HG03432 (cell line): Measurements from ENCODE around the gene TCL1B.

Experiments used
- ATAC-seq: cut with Tn5 transposase; IDR thresholded peaks from one replicate; pipeline ENCODE4 v1.9.1; 2021; ENCODE audit warnings: mild to moderate bottlenecking, moderate library complexity; ENCODE audit not compliant: unreplicated experiment

The TCL1B gene

DNA sequence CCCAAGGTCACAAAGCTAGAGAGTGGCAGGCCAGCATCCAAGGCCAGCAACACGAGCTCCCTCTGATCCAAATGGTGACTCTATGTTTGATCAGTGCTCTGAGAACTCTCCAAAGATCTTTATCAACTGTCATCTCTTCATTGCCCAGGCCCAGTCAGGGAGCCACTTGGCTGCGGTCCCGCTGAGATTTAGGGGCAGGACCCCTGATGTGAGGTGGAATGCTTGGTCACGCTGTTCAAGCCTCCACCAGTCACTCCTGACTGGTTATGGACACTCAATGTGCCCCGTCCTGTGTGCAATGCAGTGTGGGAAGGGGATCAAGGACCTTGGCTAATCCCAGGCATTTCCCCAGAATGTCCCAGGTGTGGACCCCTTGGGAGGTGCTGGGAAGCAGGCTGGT, 19.8 kb upstream of the TCL1B start:
- no peak for ATAC-seq

DNA sequence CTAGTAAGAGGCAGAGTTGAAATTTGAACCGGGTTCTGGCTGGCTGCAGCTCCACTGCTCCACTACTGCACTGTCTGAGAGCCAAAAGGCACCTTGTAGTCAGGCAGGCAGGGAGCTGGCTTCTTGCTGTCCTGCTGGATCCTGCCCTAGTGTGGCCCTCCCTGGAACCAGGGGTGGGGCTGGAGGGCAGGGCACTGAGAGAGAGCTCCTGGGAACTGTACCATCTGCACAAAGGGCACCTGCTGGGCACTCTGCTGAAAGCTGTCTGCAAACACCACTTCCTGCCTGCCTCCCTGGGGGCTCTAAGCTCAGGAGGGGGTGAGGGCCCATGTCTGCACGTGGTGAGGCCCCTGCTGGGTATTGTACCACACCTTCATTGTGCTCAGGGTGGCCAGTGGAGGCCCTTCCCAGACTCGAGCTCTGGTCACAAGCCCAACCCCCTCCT, 19.0 kb upstream of the TCL1B start:
- ATAC-seq, result no peak

DNA sequence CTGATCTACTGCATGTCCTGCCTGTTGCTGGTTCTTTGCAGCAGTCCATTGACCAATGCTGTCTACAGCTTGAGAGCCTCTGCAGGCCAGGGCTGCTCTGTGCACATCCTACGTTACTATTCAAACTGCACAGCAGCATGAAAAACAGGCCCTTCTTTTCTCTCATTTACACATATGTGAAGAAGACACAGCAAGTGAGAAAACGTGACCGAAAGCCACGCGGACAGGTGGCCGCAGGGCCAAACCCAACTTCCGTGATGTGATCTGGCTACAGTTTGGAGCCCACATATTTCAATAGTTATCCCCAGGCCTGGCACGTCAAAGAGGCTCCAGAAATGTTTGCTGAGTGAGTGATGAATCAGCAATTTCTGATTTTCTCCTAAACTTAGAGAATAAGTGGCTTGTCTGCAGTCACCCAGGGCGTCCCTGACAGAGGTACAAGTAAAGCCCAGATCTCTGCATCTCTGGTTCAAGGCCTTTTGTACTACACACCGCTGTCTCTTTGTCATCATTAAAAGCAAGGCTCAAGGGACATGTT, 17.9 kb upstream of the TCL1B start:
- peak; percentile 36 for ATAC-seq

DNA sequence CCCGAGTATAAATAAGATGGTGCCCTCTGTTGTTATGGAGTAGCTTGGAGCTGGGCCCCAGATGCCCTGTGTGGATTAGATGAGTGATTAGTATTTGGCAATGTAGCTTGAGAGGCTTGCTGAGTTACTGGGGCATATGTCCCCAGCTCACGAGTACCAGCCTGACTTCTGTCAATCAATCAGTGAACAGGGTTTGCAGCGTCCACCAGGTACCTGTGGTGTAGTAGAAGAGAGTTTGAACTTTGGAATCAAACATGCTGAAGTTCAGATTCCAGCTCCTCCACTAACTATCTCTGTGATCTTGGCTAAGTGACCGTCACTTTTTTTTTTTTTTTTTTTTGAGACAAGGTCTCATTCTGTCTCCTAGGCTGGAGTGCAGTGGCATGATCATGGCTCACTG, 11.6 kb upstream of the TCL1B start:
- ATAC-seq, result no peak

DNA sequence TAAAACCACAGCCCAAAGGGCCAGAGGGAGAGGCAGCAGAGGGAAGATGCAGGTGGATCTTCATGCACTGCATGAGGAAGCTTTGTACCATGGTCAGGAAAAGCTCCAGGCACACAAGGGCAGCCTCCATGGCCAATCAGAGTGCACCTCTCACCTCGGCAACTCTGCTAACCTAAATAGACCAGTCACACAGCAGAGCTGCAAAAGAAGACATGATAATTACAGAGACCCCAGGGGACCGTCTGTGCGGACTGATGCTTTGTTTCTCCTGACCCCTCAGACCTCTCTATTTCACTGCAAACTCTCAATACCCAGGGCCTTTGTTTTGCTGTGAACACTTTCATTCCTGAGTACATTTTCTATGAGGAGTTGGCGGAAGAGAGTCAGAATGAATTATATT, 10.7 kb upstream of the TCL1B start:
- no peak for ATAC-seq

DNA sequence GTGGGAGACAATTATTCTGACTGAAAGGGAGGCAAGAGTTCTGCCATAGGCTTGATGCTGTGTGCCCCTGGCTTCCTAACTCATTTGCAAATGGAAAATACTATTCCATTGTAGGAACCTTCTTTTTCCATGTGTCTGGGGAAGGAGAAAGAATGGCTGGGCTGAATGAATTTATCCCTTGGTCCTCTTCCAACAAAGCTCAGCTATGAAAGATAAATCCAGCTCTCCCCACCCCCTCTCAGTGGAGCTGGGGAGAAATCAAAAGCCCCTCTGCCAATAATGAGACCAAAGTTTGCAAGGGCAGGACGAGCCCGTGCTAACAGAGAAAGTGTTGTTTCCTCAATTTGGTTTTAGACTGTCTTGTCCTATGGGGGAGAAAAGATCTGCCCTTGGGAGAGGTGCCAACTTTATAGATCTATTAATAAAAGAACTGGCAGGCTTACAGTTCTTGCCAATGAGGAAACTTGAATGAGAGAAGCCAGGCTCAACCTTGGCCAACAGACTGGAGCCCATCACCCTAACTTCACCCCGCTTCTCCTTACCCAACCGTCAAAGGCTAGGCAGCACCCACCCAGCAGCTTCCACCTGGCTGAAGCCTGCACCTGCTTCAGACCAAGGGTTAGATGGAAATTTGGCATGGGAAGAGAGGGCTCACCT, 8.9 kb upstream of the TCL1B start:
- no peak for ATAC-seq

DNA sequence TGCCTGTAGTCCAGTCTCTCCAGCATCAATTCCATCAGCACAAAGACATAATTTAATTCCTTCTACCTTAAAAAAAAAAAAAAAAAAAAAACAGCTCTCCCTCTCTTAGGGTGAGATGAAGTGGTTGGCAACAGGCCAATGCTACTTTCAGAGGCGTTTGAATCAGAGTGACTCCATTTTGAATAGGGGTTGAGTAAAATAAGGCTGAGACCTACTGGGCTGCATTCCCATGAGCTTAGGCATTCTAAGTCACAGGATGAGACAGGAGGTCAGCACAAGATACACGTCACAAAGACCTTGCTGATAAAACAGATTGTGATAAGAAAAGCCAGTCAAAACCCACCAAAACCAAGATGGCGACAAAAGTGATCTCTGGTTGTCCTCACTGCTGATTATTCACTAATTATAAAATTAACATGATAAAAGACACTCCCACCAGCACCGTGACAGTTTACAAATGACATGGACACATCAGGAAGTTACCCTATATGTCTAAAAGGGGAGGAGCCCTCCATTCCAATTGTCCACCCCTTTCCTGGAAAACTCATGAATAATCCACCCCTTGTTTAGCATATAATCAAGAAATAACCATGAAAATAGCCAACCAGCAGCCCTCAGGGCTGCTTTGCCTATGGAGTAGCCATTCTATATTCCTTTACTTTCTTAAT, 6.9 kb upstream of the TCL1B start:
- ATAC-seq, result no peak

DNA sequence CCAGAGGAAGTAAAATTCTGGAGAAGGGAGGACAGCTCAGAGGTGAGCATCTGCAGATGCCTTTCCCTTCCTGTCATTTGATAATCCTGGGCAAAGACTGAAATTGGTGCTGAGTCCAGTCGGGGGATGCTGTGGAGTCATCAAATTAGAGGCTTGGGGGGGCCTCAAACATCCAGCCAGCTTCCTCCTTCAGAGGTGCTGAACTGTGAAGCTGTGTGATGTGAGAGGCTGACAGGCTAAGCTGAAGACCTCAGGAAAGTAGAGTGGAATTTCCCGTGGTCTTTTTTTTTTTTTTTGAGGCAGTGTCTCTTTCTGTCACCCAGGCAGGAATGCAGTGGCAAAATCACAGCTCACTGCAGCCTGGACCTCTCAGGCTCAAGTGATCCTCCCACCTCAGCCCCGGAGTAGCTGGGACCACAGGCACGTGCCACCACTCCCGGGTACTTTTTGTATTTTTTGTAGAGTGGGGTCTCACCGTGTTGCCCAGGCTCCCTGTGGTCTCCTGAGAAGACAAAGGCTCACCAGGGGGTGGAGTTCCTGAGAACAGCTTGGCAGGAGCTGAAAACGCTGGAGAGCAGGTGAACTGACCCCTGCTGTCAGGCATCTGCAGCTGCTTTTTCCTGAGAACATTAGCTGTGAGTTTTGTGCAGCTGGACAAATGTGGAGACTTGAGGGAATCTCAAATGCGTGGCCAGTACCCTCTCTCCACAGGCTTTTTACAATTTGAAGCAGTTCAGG, 6.1 kb upstream of the TCL1B start:
- no peak for ATAC-seq

DNA sequence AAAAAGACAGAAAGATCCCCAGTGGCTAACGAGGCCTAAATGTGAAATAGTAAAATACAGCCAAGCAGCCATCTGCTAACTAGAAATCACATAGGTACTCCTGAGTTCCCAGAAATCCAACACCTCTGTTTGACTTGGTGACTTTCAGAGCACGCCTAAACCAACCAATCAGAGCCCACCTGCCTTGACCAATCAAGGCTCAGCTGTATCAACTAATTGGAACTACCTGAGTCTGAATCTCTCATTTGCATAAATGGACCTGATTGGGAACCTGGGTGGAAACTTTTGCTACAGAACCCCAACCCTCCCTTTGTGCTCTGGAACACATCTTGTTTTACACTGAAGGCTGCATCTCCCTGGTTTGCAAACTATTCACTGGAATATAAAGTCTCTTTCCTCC, 5.1 kb upstream of the TCL1B start:
- ATAC-seq, result no peak

DNA sequence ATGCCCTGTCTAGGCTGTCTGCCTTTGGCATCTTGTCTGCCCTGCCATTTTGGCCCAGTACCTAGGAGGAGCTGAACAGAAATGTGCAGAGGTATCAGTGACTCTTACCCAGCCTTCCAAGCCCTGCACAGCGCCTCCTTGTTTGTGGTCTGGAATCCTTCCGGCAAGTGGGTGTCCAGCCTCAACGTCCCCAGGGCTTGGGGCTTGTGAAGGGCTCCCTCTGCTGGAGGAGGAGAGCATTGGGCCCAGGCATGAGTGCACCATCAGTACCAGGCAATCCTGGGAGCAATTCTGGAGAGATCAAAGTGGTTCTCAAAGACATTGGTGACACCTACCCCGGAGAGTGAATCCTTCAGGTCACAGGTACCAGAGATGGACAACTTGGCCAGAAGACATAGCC, 2.4 kb upstream of the TCL1B start:
- ATAC-seq, result no peak

DNA sequence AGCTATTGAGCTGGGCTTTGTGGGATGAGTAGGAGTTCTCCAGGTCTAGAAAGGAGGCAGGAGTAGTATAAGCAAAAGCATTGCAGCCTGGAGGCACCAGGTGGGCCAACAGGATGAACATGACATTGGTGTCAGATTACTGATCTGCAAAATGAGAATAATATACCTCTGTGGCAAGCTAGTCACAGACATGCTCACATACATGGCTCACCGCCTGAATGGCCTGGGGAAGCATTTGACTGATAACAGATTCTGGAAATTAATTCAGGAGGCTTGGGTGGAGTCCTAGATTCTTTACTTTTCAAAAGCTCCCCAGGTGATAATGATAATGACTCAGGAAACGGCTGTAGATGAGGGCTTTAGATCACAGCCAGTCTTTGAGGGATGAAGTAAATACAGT, 709 bp downstream of the TCL1B start:
- no peak for ATAC-seq

DNA sequence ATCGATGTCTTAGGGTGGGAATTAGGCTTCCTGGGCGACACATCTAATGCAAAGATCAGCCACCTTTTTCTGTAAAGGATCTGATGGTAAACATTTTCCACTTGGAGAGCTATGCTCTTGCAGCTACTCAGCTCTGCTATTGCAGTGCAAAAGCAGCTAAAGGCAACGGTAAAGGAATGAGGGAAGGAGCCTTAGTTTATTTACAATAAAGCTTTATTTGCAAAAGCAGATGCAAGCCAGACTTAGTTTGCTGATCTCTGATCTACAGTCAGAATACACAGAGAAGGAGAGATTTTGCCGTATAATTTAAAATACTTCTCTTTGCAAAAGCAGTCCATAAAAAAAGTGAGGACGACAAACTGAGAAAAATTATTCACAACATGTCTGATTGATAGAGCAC, 3.2 kb downstream of the TCL1B start:
- no peak for ATAC-seq

DNA sequence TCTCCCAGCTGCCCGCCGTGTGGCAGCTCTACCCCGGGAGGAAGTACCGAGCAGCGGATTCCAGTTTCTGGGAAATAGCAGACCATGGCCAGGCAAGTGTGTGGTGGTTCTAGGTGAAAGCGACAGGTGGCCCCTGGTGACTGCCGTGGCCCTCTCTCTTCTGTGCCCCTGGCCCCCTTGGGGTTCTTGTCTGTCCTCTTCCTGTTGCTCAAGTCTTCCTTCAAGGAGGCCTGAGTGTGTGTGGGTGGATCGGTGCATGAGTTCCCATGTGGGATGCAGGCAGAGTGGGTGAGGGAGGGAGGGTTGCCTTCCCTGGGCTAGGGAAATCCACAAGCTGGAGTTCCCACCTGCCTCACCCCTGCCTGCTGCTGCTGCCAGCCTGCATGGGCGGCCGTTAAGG, 4.6 kb downstream of the TCL1B start:
- no peak for ATAC-seq

DNA sequence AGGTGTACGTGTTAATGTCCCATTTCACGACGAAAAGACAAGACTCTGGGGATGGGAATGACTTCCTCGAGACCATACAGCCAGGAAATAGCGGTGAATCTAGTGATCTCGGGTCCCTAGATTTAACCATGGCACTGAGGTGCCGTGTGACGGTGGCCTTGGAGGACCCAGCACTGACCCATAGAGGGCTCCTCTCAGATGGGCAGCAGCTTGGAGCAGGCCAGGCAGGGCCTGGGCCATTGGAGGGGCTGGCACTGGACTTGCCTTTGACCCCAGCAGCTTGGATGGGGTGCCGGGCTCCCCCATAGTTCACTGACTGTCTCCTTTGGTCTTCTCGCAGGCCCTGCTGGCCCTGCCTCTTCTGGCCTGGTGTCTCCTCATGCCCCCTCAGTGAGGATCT, 5.4 kb downstream of the TCL1B start:
- ATAC-seq, result no peak

DNA sequence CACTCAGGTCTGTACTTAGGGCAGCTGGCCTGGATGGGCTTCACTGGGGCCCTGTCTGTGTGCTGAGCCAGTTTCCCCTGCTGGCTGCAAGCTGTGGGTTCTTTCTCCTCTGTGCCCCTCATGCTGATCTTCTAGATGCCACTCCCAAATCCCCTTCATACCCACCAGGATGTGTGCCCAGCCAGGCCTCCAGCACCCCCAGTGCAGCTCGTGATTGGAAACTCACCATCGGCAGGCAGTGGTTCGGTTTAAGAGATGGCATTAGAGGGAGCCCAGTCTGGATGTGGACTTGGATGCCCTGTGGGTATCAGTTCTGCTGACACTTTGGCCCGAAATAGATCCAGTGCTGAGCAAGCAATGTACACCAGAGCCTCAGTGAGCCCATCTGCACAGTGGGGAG, 5.9 kb downstream of the TCL1B start:
- no peak for ATAC-seq

DNA sequence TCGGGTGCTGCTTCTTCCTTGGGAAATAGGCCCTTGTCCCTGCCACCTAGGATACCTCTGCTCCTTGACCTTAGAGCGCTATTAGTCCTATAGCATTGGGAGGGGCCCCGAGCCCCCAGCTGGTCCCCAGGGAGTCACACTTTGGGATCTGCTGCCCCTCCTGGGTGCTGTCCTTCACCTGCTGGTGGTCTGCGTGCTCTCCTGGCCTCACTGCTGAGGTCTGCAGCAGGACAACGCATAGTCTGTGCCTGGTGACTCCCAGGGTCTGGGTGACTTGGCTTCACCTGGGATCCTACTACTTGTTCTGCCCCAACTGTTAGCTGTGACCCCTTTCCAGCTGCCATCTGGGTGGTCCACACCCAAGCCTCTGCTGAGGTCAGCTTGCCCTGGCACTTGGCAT, 8.8 kb downstream of the TCL1B start:
- ATAC-seq, result no peak

DNA sequence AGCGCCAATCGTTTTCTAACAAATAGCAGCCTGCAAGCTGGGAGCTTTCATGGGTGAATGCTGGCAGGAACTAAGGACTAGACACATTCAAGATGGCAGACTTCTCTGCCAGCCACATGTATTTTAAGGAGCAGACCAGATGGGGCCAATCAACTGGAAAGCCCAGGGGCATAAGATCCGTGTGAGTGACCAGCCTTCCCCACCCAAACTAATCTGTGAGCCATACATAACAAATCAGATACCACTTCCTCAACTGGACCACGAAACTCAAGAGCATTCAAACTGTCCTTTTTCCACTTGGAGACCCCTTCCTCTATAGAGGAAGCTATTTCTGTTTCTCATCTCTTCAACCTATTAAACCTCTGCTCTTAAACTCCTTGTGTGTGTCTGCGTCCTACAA, 9.7 kb downstream of the TCL1B start:
- ATAC-seq, result no peak

DNA sequence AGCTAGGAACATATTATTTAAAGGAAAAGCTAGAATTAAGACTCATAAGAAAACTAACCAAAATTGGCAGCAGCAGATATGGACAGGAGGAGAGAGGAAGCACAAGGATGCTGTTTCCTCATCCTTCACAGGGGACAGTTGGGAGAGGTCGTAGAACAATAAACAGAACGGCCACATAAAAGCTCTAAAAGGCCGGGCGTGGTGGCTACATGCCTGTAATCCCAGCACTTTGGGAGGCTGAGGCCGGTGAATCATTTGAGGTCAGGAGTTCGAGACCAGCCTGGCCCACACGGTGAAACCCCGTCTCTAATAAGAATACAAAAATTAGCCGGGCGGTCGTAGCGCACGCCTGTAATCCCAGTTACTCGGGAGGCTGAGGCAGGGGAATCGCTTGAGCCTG, 10.5 kb downstream of the TCL1B start:
- ATAC-seq, result no peak

DNA sequence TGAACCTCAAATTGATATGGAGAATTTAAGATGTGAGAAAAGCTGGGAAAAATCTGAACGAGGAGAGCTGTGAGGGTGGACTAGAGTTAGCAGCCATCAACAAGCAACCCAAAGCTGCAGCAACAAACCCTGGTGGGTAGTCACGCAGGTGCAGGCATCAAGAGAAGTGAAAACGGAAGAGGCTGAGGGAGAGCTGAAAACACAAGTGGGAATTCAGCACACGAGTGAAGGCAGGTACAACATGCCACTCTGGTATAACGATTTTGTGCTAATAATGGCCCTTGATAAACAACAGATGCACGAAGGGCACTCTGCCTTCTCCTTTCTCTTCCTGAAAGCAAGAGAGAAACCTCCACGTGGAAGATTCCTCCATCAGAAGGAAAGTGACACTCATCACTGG, 11.5 kb downstream of the TCL1B start:
- ATAC-seq, result peak; percentile 45

DNA sequence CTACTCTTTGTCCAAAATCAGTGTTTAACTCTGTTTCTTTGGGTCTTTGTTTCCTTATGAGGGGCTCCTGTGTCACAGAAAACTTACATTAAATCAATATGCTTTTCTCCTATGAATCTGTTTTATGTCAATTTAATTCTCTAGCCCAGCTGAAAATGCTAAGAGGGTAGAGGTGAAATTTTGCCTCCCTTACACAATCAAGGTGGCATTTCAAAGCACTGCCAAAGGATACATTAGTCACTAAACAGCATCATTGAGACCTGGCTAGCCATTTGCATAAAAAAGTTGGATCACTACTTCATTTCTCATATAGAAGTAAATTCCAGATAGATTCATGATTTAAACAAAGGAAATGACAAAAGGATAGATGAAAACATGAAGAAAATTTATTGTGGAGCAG, 12.1 kb downstream of the TCL1B start:
- ATAC-seq, result no peak

DNA sequence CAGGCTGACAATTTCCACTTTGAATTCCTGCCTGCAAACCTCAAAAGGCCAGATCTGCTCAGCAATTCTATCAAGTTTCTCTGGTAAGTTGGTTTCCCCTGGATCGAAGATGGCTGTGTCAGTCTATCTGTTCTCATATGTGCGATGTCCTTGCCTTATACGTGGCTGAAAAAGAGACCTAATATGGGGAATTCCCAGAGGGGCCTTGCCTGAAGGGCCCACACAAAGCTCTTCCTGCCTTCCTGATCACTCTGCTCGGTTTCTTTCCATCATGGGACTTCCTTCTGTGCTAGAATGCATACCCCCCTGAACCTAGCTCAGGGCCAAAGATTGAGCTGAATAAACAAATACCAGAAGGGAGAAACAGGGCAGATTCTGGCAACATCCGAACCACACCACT, 13.2 kb downstream of the TCL1B start:
- ATAC-seq, result peak; percentile 61
